Testis (tissue), 2 donors: ENCODE results near the gene ADAM8.

Source experiments
- POLR2A ChIP-seq: fragments of 450-650 bp; IDR thresholded peaks from one replicate; pipeline ENCODE4 v1.6.1; 2017; ENCODE audit warnings: antibody characterized with exemption, mild to moderate bottlenecking, moderate library complexity
- TF ChIP-seq, protein P1 (sequence below), 3 experiments: fragments of 450-650 bp in 2 of 3; fragments of 200-600 bp in 1 of 3; sonication (generic) in 1 of 3; IDR thresholded peaks; one replicate each; pipeline ENCODE4 v1.5.1; 2016 to 2019; ENCODE audit warnings: antibody characterized with exemption in 3 of 3, mild to moderate bottlenecking in 2 of 3, moderate library complexity in 1 of 3

DNA sequence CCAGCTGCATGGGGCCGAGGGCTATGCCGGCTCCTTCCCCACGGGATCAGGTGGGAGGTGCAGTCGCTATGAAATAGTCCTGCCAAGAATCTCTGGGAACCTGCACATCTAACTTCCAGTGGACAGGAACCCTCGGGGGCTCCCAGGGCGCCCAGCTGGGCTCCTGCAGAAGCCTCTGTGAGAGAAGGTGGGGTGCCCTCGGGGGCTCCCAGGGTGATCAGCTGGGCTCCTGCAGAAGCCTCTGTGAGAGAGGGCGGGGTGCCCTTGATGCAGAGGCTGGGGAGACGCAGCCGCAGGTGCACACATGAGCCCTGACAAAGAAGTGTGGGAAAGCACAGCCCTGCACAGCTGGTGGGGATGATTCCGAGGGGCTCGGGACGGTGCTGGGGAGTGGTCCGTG, 33.1 kb downstream of the ADAM8 start:
- TF ChIP-seq, protein P1, sequence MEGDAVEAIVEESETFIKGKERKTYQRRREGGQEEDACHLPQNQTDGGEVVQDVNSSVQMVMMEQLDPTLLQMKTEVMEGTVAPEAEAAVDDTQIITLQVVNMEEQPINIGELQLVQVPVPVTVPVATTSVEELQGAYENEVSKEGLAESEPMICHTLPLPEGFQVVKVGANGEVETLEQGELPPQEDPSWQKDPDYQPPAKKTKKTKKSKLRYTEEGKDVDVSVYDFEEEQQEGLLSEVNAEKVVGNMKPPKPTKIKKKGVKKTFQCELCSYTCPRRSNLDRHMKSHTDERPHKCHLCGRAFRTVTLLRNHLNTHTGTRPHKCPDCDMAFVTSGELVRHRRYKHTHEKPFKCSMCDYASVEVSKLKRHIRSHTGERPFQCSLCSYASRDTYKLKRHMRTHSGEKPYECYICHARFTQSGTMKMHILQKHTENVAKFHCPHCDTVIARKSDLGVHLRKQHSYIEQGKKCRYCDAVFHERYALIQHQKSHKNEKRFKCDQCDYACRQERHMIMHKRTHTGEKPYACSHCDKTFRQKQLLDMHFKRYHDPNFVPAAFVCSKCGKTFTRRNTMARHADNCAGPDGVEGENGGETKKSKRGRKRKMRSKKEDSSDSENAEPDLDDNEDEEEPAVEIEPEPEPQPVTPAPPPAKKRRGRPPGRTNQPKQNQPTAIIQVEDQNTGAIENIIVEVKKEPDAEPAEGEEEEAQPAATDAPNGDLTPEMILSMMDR (IDR thresholded peaks at IDR 0.05): no peak
- no peak for TF ChIP-seq POLR2A
